Stimulated activated CD4-positive, alpha-beta T cell treated with anti-CD3 and anti-CD28 coated beads, Interleukin-12 subunit alpha, Interleukin-12 subunit beta, amount 100 ng/mL, for 24 hours (primary cell): Measurements from ENCODE around the gene TUT1.
"Not testable (repeated sequence)": the region's sequence is repeated elsewhere in the genome, so short reads cannot be mapped to it uniquely, and the experiment has no call there.

Experiments used
- DNase-seq, 2 experiments: peaks; one replicate each; pipeline ENCODE4 v3.0.0-alpha.2; 2020; ENCODE audit warnings: low read depth in 2 of 2

TUT1 gene

GRCh38 chr11:62577046-62577714, 14.1 kb downstream of the TUT1 start:
- no peak for DNase-seq

GRCh38 chr11:62575837-62576236, 15.5 kb downstream of the TUT1 start:
- DNase-seq: no peak

- DNase-seq: no peak
These were observed 16.2 kb downstream of the TUT1 start for GRCh38 chr11:62575156-62575555.

- DNase-seq: peak in 1 of 2 experiments; percentile 17
These were observed 16.8 kb downstream of the TUT1 start for GRCh38 chr11:62574363-62575071.

- peak; percentile 96 for DNase-seq
These were observed 17.5 kb downstream of the TUT1 start, which contains the start of gene EEF1G for GRCh38 chr11:62573592-62574362. TSS of gene EEF1G (minus strand) at chr11:62573891. CDS start at chr11:62573842, 49 bp downstream.

GRCh38 chr11:62573006-62573591, 18.2 kb downstream of the TUT1 start:
- DNase-seq: no peak

- DNase-seq: no peak
These were observed 18.9 kb downstream of the TUT1 start for GRCh38 chr11:62572431-62572830.

GRCh38 chr11:62571493-62571892, 19.8 kb downstream of the TUT1 start:
- DNase-seq: not testable (repeated sequence)

- DNase-seq: not testable (repeated sequence)
These were observed 20.4 kb downstream of the TUT1 start for GRCh38 chr11:62570903-62571302.

- no peak for DNase-seq
These were observed 21.7 kb downstream of the TUT1 start for GRCh38 chr11:62569611-62570010.

GRCh38 chr11:62567018-62567633, 24.2 kb downstream of the TUT1 start:
- DNase-seq: no peak

GRCh38 chr11:62566247-62566646, 25.1 kb downstream of the TUT1 start:
- DNase-seq: no peak

- no peak for DNase-seq
These were observed 26.1 kb downstream of the TUT1 start for GRCh38 chr11:62565100-62565802.

GRCh38 chr11:62561677-62562230, 29.6 kb downstream of the TUT1 start:
- not testable (repeated sequence) for DNase-seq

- peak in 1 of 2 experiments; percentile 59 for DNase-seq
These were observed 30.7 kb downstream of the TUT1 start for GRCh38 chr11:62560566-62561103.

GRCh38 chr11:62559626-62560025, 31.7 kb downstream of the TUT1 start:
- not testable (repeated sequence) for DNase-seq

- no peak for DNase-seq
These were observed 32.1 kb downstream of the TUT1 start for GRCh38 chr11:62559204-62559603.

GRCh38 chr11:62558669-62559068, 32.7 kb downstream of the TUT1 start:
- DNase-seq: no peak

GRCh38 chr11:62556875-62557631, 34.3 kb downstream of the TUT1 start:
- peak in 1 of 2 experiments; percentile 56 for DNase-seq
